ENCODE data around the gene RC3H1.
"Not testable (repeated sequence)": the region's sequence is repeated elsewhere in the genome, so short reads cannot be mapped to it uniquely, and the experiment has no call there.

The RC3H1 gene

GRCh38 chr1:173937062-173937461 is 85.1 kb downstream of the RC3H1 start:
- no peak for DNase-seq (ENCODE audit: low spot score)

DNA sequence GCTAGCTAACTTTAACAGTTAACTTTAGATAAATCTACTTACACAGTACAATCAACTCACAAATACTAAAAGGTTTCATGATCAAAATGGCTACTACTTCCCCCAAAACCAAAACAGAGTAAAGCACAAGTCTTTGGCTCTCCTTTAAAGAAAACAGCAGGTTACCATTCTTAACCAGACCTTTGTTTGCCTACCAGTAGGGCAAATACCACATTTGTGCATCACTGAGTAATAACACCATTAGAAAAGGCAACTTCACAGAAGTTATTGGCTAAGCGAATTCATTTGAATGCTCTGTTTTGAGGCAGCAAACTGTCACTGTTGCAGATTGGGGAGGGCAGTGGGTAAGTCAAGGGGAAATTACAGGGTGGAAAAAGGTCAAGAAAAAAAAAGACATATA is 87.7 kb downstream of the RC3H1 start:
- DNase-seq (ENCODE audit: low spot score) = no peak

- not testable (repeated sequence) for DNase-seq (ENCODE audit: low spot score)
These were observed 91.6 kb downstream of the RC3H1 start for GRCh38 chr1:173930541-173930940.

DNA sequence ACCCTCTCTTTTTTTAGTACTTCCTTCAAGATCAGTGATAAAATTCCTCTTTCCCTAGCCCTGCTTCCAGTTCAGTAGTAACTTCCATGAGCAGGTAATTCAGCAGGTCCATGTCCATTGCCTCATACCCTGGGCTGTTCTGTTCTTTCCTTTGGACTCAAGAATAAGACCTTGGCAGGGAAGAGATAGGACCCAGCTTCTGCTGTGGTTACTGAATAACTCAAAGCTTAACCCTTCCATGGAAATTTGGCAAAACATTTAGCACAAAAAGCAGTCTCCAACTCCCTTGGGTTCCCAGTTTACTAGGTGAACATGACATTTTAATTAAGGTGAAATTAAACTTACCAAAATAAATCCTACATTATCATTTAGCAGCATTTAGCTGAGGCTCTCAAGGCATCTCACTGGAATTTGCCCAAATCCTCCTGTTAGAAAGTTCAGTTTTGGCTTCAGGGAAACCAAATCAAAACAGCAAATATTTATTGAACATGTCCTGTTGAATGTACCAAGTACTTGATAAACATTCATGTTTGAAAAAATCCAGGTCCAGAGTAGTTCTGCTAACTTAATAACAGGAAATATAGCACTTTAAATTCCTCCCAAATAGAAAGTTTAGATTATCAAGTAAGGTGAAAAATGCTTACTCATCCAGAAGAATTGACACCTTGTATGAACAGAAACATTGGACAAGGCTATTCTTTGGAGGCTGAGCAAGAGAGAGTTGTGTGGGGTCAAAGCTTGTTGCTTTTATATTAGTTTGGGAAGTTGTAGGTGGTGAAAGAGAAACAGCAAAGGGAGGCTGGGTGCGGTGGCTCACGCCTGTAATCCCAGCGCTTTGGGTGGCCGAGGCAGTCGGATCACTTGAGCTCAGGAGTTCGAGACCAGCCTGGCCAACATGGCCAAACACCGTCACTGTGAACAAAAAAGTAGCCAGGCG is 96.6 kb downstream of the RC3H1 start:
- DNase-seq (ENCODE audit: low spot score) = no peak

GRCh38 chr1:173920861-173921260 is 101.3 kb downstream of the RC3H1 start:
- no peak for DNase-seq (ENCODE audit: low spot score)

GRCh38 chr1:173917635-173918493 is 104.3 kb downstream of the RC3H1 start:
- no peak for DNase-seq (ENCODE audit: low spot score)

DNA sequence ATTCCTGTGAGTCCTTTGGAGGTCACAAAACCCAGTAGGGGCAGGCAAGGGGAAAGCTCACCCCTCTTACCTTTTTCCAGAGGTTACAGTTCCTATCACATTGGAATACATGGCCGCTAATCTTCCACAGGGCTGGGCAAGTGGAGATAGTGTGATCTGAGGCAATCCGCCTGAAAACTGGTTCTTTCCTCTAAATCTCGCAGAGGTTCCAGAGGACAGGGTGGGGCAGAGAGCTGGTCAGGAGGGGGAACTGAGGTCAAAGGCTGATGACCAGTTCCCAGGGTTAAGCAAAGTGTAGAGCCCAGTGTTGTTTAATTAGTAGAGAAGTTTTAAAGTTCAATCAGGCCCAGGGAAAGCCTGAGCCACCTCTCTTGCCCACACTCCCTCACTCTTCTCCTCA is 105.0 kb downstream of the RC3H1 start, which contains the start of gene SERPINC1:
TSS of gene SERPINC1 (minus strand) at position 179 of the 400 bp plus-strand sequence. CDS start at position 111, 68 bp downstream.
- DNase-seq (ENCODE audit: low spot score) = no peak

DNA sequence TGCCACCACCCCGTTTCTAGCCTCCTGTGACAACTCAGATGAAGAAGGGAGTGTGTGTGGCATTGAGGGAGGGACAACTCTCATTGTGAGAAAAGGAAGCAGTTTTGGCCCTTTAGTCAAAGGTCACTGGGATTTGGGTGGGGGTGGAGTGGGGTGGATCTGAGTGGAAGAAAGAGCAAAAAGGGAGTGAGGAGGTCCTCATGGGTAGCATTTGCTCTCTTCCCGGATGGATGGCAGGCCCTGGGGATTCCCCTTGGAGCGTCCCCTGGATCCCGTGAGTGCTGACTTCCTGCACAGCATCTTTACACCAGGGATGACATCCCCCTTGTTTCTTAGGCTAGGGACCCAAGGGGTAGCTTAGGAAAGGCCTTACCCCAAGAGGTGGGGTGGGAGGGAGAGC is 105.5 kb downstream of the RC3H1 start:
- no peak for DNase-seq (ENCODE audit: low spot score)

GRCh38 chr1:173915596-173915995 is 106.6 kb downstream of the RC3H1 start:
- DNase-seq (ENCODE audit: low spot score) = no peak

- peak; percentile 66 for DNase-seq (ENCODE audit: low spot score)
These were observed 107.7 kb downstream of the RC3H1 start for GRCh38 chr1:173914366-173914871.

- no peak for DNase-seq (ENCODE audit: low spot score)
These were observed 109.0 kb downstream of the RC3H1 start for GRCh38 chr1:173913111-173913510.

GRCh38 chr1:173903827-173904531 is 118.2 kb downstream of the RC3H1 start:
- no peak for DNase-seq (ENCODE audit: low spot score)

- no peak for DNase-seq (ENCODE audit: low spot score)
These were observed 121.2 kb downstream of the RC3H1 start for GRCh38 chr1:173900992-173901391.

DNA sequence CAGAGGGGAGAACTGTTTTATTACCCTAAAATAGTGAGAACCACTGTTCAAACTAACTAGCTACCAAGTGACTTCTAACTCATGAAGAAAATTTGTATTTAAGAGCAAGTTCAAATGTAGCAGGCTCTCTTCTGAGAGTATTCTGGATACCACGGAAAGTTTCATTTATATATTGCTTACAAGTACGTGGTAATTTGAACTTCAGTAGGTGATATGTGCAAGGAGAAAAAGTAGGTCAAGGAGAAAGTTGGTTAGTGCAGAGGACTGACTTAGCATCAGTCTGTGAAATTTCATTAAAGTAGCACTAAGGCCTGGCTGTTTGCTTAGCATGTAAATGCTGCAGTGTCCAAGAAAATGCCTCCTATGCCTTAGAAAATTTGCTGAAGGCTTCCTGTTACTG is 121.7 kb downstream of the RC3H1 start:
- DNase-seq (ENCODE audit: low spot score) = no peak

DNA sequence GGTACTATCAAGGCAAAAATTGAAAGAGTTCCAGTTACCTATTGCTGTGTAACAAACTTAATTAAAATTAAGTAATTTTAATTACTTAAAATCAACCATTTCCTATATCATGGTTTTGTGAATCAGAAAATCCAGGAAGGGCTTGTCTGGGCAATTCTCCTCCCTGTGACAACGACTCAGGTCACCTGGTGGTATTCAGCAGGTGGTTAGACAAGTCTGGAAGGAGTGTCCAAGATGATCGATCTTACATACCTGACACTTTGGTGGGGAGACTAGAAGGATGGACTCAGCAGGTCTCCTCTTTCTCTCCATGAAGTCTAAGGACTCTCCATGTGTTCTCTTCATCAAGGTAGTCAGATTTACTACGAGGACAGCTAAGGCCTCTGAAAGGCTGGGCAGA is 128.0 kb downstream of the RC3H1 start:
- DNase-seq (ENCODE audit: low spot score) = no peak

DNA sequence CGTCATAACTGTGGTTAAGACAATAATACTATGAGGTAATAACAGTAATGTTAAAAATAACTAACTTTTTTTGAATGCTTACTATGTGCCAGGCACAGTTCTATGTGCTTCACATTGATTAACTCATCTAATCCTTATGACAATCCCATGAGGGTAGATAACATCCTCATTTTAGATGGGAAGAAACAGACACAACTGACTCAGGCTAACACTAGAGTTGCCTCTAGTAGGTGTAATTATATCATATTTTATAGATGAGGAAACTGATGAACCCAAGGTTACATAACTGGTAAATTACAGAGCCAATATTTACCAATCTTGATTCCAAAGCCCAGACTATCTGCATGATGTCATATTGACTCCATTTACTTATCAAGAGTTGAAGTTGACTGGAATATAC is 128.5 kb downstream of the RC3H1 start:
- no peak for DNase-seq (ENCODE audit: low spot score)

GRCh38 chr1:173889885-173890284 is 132.3 kb downstream of the RC3H1 start:
- no peak for DNase-seq (ENCODE audit: low spot score)

DNA sequence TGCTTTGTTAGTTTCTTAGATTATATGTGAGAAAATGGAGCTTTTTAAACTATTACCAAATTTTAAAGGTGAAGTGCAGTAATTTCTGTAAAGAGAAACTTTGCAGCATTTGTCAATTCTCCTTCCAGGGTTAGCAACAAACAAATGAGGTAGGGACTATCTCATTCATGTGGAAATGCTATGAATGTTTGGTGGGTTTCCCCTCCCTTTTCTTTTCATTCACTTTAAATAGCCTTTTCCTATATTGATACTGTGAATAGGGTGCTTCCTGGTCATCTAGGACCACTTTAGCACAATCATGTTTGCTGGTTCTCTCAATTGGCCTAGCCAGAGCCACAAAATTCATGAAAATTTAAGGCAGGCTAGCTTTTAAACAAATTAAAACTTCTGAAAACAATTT is 133.4 kb downstream of the RC3H1 start:
- DNase-seq (ENCODE audit: low spot score) = no peak

DNA sequence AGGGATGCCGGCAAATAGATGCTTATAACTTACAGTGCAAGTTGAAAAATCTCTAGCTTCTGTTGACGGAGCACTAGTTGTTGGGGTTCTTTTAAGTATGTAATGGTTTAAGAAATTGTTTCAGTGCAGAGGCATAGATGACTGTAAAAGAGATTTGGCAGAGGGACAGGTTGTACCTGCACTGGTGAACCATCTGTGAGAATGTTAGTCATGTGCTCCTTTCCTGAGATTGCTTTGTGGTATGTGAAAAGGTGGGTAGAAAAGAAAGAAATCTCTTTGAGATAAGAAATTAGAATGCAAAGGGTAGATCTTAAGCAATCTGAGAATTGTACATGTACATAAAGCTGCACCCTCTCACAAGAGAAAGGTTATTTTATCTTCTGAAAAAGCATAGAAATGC is 134.5 kb downstream of the RC3H1 start:
- DNase-seq (ENCODE audit: low spot score) = no peak

- DNase-seq (ENCODE audit: low spot score) = no peak
These were observed 135.2 kb downstream of the RC3H1 start for GRCh38 chr1:173886746-173887611.

DNA sequence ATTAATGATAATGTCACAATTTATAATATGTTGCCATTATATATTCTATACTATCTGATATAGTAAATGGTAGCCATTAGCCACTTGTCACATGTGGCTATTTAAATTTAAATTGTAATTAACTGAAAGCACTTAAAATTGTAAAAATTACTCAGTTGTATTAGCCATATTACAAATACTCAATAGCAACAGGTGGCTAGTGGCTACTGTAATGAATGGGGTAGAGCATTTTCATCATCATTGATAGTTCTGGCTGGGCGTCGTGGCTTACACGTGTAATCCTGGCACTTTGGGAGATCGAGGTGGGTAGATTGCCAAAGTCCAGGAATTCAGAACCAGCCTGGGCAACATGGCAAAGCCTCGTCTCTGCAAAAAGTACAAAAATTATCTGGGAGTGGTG is 137.5 kb downstream of the RC3H1 start:
- no peak for DNase-seq (ENCODE audit: low spot score)

Measured in germinal center (tissue), 1 donor.